GM10266 (cell line): ENCODE results near the gene DCP2.
"Not testable (repeated sequence)": the region's sequence is repeated elsewhere in the genome, so short reads cannot be mapped to it uniquely, and the experiment has no call there.

Experiments
- DNase-seq: peaks from one replicate; pipeline ENCODE4 v3.0.0; 2012; ENCODE audit errors: extremely low spot score
- TF ChIP-seq, protein P1 (sequence below): IDR thresholded peaks from 2 replicates; pipeline ENCODE4 v1.5.1; 2012; ENCODE audit warnings: mild to moderate bottlenecking, low read depth; ENCODE audit not compliant: control insufficient read depth, insufficient read depth; ENCODE audit errors: missing control alignments

Gene DCP2

GRCh38 chr5:112957036-112957808, 19.4 kb upstream of the DCP2 start:
- no peak for DNase-seq
- TF ChIP-seq, protein P1, sequence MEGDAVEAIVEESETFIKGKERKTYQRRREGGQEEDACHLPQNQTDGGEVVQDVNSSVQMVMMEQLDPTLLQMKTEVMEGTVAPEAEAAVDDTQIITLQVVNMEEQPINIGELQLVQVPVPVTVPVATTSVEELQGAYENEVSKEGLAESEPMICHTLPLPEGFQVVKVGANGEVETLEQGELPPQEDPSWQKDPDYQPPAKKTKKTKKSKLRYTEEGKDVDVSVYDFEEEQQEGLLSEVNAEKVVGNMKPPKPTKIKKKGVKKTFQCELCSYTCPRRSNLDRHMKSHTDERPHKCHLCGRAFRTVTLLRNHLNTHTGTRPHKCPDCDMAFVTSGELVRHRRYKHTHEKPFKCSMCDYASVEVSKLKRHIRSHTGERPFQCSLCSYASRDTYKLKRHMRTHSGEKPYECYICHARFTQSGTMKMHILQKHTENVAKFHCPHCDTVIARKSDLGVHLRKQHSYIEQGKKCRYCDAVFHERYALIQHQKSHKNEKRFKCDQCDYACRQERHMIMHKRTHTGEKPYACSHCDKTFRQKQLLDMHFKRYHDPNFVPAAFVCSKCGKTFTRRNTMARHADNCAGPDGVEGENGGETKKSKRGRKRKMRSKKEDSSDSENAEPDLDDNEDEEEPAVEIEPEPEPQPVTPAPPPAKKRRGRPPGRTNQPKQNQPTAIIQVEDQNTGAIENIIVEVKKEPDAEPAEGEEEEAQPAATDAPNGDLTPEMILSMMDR = no peak

- peak; percentile 53 for DNase-seq
- TF ChIP-seq, protein P1 = no peak
These were observed 18.2 kb upstream of the DCP2 start for GRCh38 chr5:112958093-112959088.

GRCh38 chr5:112959872-112960271, 16.7 kb upstream of the DCP2 start:
- DNase-seq = not testable (repeated sequence)

DNA sequence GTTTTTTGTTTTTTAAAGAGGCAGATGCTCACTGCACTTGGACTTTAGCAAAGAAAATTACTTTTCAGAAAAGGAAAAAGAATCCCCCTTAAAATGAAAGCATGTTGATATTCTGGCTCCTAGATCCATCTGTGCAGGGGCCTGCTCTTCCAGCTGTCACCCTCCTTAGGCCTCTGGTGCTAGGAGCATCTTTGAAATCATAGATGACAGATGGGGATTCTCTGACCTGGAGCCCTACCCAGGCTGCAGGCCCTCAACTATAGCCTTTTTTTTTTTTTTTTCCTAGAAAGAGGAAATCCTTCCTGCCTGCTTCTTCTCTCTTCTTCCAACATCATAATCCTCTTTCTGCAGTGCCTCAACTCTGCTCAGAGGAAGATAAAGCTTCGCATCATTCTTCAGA, 16.3 kb upstream of the DCP2 start:
- TF ChIP-seq, protein P1 = no peak
- no peak for DNase-seq

GRCh38 chr5:112960863-112961504, 15.6 kb upstream of the DCP2 start:
- TF ChIP-seq, protein P1 = no peak
- no peak for DNase-seq

GRCh38 chr5:112963374-112963733, 13.2 kb upstream of the DCP2 start:
- not testable (repeated sequence) for DNase-seq

DNA sequence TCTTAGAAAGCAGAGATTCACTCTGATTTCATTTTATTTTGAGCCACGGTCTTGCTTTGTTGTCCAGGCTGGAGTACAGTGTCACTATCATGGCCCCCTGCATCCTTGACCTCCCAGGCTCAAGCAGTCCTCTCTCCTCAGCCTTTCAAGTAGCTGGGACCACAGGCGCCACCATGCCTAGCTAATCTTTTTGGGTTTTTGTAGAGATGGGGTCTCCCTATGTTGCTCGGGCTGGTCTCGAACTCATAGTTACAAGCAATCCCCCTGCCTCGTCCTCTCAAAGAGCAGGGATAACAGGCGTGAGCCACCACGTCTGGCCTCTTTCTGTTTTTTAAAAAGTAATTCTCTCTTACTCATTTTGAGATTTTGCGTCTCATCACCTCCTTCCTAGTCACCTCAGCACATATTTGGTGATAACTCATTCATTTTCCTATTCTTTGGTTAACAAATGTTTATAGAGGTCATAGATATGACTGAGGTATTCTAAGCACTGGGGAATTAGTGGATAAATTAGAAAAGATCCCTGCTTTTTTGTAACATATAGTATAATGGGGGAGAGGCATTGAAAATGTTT, 10.8 kb upstream of the DCP2 start:
- DNase-seq = no peak
- TF ChIP-seq, protein P1 = no peak

DNA sequence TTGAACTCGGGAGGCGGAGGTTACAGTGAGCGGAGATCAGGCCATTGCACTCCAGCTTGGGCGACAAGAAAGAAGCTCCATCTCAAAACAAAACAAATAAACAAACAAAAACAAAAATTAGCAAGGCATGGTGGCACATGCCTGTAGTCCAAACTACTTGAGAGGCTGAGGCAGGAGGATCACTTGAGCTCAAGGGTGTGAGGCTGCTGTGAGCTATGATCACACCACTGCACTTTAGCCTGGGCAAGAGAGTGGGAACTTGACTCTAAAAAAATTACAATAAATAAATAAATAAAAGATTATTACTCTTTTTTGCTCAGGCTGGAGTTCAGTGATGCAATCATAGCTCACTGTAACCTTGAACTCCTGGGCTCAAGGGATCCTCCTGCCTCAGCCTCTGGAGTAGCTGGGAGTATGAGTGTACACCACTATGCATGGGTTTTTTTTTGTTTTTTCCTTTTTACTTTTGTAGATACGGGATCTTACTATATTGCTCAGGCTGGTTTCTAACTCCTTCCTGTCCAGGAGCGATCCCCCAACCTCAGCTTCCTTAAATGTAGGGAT, 9.0 kb upstream of the DCP2 start:
- TF ChIP-seq, protein P1 = no peak
- no peak for DNase-seq
